Measurements from ENCODE around the gene ACOT7. TPM values are rescaled to one million over a fixed set of nuclear protein-coding genes. Genes with fewer than 3 reads are reported as not detected.

ACOT7 gene
- total and polyA plus RNA-seq, 11 donors: 5.7 to 38.9 (median 12.6) TPM

- intact Hi-C loops (cut with DNase I): no loop called here
- ATAC-seq: no peak
- H3K4me3 ChIP-seq: no peak overlapping the region
- TF ChIP-seq CTCF (IDR thresholded peaks at IDR 0.05) (no peak), POLR2A (IDR thresholded peaks at IDR 0.05) (no peak)
- no peak overlapping the region for H3K27ac ChIP-seq
- 88 to 93% (median 92%) methylated on average over 7 to 8 of the region's 8 CpGs for WGBS, 4 donors
- H3K36me3 ChIP-seq: peaks cover 0 to 5% (median 0%) of the 10 kb centered on the region in 9 donors
- peaks cover 0 to 8% (median 0%) of the 10 kb centered on the region in 12 donors for H3K4me1 ChIP-seq
- no peaks in the 10 kb centered on the region for H3K9me3 ChIP-seq
- DNase-seq: no peak
- no peaks in the 10 kb centered on the region for H3K27me3 ChIP-seq
These were observed 95.0 kb downstream of the ACOT7 start for GRCh38 chr1:6298530-6298929.

GRCh38 chr1:6295910-6296309, 97.7 kb downstream of the ACOT7 start:
- intact Hi-C loops (cut with DNase I): no loop called here
- ATAC-seq: no peak
- H3K4me3 ChIP-seq: no peak overlapping the region
- H3K36me3 ChIP-seq: peaks cover 0 to 7% (median 0%) of the 10 kb centered on the region in 9 donors
- 93% methylated on average over 6 of the region's 6 CpGs for WGBS, 4 donors
- no peak overlapping the region for H3K27ac ChIP-seq
- peaks cover 0 to 10% (median 0%) of the 10 kb centered on the region in 12 donors for H3K4me1 ChIP-seq
- H3K27me3 ChIP-seq: no peaks in the 10 kb centered on the region
- H3K9me3 ChIP-seq: no peaks in the 10 kb centered on the region
- no peak for DNase-seq
- TF ChIP-seq POLR2A (IDR thresholded peaks at IDR 0.05) (no peak), CTCF (IDR thresholded peaks at IDR 0.05) (no peak)

GRCh38 chr1:6294890-6295556, 98.5 kb downstream of the ACOT7 start:
- H3K4me1 ChIP-seq: peaks cover 0 to 17% (median 3%) of the 10 kb centered on the region in 12 donors
- ATAC-seq: no peak
- no peak for DNase-seq
- no peaks in the 10 kb centered on the region for H3K27me3 ChIP-seq
- no peaks in the 10 kb centered on the region for H3K9me3 ChIP-seq
- H3K36me3 ChIP-seq: peaks cover 0 to 7% (median 0%) of the 10 kb centered on the region in 9 donors
- TF ChIP-seq CTCF (IDR thresholded peaks at IDR 0.05) (no peak), POLR2A (IDR thresholded peaks at IDR 0.05) (no peak)
- 89 to 93% (median 92%) methylated on average over 23 of the region's 23 CpGs for WGBS, 4 donors
- no peak overlapping the region for H3K27ac ChIP-seq
- intact Hi-C loops (cut with DNase I): no loop called here
- no peak overlapping the region for H3K4me3 ChIP-seq

DNA sequence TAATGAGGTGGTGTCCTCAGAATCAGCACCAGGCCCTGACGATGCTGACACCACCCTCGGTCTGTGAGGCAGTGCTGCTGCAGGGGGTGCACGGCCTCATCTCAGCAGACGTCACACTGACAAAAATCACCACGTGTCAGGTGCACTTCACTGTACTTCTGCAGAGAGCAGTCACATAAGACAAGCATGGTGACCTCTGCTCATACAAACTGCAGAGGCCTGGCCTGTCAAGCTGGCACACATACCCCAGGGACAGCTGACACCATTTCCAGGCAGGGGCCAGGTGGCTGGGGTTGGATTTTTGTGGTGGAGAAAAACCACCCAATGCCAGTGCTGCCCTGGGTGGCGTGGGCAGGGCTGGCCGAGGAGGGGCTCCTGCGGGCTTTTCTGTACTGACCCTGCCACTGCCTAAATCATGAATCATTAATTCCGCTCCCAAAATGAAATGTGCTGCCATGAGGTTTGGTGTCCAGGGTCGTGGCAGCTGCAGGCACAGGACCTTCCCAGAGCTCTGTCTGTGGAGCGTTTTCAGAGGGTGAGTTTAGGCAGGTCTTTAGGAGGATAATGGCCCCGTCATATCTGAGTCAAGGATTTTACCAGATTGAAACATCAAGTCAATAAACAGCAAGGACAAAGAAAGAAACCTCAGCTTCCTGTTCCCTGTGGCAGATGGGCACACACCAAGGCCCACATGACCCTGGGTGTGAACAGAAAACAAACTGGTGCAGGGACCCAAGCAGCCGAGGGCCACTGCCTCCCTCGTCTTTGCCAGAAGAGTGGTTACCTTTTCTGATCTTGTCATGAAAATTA, 99.3 kb downstream of the ACOT7 start:
- intact Hi-C loops (cut with DNase I): no loop called here
- Histone ChIP-seq H3K4me3 (no peak overlapping the region), H3K9me3 (no peaks in the 10 kb centered on the region), H3K36me3 (peaks cover 0 to 7% (median 0%) of the 10 kb centered on the region in 9 donors), H3K4me1 (peaks cover 0 to 23% (median 4%) of the 10 kb centered on the region in 12 donors), H3K27me3 (no peaks in the 10 kb centered on the region), H3K27ac (peak overlapping the region in 1 of 12 donors; percentile 50)
- no peak for TF ChIP-seq CTCF (IDR thresholded peaks at IDR 0.05)
- no peak for TF ChIP-seq POLR2A (IDR thresholded peaks at IDR 0.05)
- ATAC-seq: peak; percentile 61 to 80 (median 66)
- WGBS, 4 donors: 75 to 90% (median 88%) methylated on average over 13 to 14 of the region's 14 CpGs
- DNase-seq: no peak
